ENCODE results near the gene KIF5A.
"Not testable (repeated sequence)": the region's sequence is repeated elsewhere in the genome, so short reads cannot be mapped to it uniquely, and the experiment has no call there.

The KIF5A gene

DNA sequence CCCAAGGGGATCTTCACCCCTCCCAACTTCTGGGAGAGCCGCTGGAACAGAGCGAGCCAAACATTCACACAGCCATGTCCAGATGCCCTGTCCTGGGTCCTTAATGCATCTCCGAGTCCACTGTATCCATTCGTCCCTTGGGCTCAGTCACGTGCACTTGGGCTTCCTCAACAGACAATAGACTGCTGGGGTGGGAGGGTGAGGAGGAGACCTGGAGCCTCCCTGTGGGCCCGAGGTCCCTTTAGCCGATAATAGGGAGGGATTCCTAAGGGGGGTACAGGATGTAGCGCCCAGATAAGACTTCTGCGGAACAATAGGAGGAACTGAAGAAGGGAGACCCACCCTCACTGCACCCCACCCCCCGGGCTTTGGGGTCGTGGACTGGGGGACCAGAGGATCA, 68.1 kb downstream of the KIF5A start:
- in situ Hi-C loops (cut with MboI; ENCODE audit: low sequenced_read_pairs): no loop called here

DNA sequence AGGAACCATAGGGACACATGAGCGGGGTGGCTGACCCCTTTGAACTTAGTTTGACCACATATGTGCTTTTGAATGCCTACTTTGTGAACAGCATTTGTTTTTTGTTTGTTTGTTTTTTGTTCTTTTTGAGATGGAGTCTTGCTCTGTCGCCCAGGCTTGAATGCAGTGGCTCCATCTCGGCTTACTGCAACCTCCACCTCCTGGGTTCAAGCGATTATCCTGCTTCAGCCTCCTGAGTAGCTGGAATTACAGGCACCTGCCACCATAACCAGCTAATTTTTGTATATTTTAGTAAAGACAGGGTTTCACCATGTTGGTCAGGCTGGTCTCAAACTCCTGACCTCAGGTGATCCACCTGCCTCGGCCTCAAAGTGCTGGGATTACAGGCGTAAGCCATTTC, 68.6 kb downstream of the KIF5A start:
- in situ Hi-C loops (cut with MboI; ENCODE audit: low sequenced_read_pairs): not testable (repeated sequence)

DNA sequence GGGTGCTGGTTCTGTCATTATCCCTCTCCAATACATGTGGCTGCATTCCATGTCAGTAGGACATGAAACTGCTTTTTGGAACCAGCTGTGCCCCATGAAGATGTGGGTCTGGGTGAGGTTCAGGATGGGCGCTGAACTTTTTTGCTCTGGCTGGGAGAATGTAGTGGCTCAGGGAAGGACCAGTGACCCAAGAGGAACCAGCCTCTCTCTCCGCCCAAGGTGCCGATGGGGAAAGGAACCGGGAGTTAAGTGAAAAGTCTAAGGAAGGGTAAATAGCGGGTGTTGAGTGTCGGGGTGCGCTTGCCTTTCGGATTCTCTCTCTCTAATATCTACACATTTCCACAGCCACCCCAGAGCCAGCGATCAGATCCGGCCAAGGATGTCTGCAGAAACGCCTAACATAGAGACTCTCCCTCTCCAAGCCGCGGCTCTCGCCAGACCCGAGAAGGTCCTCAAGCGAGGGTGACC, 69.2 kb downstream of the KIF5A start:
- in situ Hi-C loops (cut with MboI; ENCODE audit: low sequenced_read_pairs): no loop called here

DNA sequence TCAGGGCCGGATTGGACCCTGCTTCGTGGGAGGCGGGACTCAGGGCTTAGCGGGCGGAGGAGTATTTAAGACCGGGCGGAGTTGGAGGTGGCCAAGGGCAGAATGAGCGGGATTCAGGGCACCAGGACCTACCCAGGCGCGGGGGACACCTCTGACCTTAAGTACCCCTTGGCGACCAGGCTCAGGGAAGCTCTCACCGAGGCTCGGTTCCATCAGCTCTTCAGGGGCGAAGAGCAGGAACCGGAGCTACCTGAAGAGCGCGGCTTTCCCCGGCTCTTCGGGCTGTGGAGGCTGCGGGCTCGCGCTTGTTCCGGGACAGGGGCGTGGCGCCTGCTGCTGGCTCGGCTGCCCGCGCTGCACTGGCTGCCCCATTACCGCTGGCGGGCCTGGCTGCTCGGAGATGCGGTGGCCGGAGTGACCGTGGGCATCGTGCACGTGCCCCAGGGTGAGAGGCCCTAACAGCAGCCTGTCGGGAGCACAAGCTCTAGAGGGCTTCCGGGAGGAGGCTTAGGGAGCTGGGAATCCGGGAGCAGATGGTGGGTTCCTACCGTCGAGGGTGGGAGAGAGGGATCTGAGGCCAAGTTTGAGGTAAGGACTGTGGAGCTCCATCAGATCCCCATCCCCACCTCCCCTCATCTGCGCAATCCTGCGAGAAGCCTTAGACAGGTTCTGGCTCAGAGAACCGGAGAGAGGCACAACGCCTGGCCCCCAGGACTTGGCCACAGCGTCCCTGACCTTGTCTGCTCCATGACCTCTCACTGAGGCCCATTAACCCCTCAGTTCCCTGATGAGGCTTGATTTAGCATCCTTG, 69.8 kb downstream of the KIF5A start:
- in situ Hi-C loops (cut with MboI; ENCODE audit: low sequenced_read_pairs): no loop called here

DNA sequence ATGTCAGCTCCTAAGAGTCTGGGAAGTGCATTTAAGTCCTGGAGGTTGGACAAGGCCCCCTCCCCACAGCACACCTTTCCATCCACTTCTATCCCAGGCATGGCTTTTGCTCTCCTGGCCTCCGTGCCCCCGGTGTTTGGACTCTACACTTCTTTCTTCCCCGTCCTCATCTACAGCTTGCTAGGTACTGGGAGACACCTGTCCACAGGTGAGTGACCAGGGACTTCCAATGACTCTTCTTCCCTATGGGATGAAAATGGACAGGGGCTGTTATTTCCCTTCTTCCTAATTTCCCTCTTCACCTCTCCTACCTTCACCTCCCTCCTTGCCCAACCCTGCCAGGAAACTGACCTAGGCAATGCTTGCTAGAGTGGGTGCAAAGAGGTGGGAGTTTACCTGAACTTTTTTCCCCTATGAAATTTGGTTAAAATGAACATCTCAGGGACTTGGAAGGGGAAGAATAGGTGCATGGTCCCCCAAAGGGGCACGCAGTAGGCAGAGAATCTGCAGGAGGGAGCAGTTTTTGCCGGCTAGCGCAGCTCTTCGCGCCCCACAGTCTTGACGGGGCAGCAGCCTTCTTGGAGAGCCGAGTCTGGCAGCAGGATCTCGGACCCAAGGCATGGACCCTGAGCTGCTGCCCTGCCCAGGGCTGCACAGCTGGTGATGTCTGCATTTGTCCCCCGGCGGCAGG, 70.5 kb downstream of the KIF5A start:
- in situ Hi-C loops (cut with MboI; ENCODE audit: low sequenced_read_pairs): no loop called here

DNA sequence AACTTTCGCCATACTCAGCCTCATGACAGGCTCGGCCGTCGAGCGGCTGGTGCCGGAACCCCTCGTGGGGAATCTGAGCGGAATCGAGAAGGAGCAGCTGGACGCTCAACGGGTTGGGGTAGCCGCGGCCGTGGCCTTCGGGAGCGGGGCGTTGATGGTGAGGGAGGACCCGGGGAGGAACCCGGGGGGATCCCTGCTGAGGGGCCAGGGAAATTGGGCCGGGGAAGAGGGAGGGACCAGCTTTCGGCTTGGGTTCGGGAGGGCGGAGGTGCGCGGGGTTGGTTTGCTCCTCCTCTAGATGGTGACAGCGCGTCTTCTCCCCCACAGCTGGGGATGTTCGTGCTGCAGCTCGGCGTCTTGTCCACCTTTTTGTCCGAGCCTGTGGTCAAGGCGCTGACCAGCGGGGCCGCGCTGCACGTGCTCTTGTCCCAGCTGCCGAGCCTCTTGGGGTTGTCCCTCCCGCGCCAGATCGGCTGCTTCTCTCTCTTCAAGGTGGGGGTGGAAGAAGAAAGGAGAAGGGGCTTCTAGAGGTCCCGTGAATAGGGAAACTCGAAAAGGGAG, 71.2 kb downstream of the KIF5A start:
- in situ Hi-C loops (cut with MboI; ENCODE audit: low sequenced_read_pairs): no loop called here

DNA sequence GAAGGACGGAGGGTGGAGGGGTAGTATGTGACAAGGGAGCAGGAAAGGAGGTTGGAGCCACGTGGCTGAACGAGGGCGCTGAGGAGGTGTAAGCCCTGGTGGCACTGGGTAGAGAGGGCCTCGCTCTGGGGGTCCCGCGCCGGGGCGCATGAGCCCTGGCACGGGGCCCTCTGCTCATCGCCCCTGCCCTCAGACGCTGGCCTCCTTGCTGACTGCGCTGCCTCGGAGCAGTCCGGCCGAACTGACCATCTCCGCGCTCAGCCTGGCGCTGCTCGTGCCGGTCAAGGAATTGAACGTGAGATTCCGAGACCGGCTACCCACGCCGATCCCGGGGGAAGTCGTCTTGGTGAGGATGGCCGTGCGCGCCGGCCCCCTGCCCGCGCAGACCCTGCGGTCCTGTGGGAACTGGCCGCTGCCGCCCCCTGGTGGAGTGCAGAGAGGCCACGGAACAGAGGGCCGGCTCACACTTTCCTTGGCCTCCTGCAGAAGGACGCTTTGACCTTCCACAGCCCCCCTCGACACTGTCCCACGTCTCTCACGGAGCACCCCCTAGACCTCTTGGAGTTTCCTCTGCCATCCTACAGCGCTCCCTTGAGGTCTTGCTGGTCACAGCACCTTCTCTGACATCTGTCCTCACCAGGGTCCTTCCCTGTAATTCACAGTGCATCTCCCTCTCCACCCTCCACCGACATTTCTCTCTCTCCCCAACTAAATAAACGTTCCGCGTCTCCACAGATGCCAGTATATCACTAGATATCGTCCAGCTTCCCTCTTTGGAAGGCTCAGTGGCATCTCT, 71.9 kb downstream of the KIF5A start:
- in situ Hi-C loops (cut with MboI; ENCODE audit: low sequenced_read_pairs): no loop called here

DNA sequence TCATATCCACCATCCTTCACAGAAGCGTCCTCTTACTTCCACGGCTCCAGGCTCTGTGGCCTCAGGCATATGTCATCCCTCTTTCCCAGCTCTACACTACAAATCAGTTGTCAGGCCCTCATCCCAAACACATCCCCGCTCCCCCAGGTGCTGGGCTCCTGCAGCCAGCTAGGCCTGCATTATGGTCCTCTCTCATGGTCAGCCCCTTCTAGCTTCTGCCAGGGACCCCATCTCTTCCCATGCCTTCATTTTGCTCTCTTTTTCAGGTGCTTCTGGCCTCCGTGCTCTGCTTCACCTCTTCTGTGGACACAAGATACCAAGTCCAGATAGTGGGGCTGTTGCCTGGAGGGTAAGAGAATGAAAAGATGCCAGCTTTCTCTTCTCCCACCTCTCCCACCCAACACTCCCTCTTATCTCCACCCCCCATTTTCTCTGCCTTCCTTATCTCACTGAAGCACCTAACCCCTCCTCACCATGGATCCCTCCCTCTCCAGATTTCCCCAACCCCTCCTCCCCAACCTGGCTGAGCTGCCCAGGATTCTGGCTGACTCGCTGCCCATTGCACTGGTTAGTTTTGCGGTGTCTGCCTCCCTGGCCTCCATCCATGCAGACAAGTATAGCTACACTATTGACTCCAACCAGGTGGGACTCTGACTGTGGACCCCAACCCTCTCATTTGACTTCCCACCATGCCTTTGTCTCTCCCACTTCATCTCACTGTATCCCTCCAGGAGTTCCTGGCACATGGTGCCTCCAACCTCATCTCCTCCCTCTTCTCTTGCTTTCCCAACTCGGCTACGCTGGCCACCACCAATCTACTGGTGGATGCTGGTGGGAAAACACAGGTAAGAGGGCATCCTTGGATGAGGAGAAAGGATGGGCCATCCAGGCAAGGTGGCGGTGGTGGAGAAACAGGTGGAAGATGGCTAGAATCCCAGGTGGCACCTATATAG, 72.7 kb downstream of the KIF5A start:
- in situ Hi-C loops (cut with MboI; ENCODE audit: low sequenced_read_pairs): no loop called here

DNA sequence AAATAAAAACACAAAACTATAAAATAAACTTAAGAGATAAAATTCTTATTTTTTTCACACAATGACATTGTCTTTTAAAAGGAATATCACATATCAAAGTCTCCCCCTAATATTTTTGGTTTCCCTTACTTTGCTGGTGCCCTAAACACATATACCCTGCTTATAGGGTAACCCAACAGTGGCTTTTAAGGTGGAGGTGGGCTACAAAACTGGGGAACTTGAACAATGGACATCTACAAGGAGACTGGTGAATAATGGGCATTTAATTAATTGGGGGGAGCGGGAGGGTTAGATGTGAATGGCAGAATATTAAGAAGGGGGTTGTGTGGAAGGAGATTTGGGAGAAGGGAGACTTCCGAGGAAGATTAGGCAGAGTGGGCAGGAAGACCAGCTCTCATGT, 73.5 kb downstream of the KIF5A start:
- in situ Hi-C loops (cut with MboI; ENCODE audit: low sequenced_read_pairs): no loop called here

DNA sequence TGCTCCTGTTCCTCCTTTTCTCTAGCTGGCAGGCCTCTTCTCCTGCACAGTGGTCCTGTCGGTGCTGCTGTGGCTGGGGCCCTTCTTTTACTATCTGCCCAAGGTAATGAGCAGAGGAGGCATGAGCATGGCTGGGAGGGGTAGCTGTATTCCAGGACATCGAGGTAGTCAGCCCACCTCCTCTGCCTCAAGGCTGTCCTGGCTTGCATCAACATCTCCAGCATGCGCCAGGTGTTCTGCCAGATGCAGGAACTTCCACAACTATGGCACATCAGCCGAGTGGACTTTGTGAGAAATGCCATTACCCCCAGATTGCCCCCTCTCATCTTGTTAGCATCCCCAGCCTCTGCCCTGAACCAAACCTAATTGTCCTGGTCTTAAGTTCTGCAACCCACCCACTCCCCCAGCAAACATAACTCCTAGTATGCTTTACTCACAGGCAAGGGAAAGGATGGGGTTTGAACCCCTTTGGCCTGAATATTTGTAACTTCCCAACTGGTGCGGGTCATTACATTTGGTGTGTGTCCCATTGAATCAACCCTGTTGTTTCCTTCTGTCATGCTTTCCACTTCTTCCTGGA, 74.1 kb downstream of the KIF5A start:
- in situ Hi-C loops (cut with MboI; ENCODE audit: low sequenced_read_pairs): no loop called here

DNA sequence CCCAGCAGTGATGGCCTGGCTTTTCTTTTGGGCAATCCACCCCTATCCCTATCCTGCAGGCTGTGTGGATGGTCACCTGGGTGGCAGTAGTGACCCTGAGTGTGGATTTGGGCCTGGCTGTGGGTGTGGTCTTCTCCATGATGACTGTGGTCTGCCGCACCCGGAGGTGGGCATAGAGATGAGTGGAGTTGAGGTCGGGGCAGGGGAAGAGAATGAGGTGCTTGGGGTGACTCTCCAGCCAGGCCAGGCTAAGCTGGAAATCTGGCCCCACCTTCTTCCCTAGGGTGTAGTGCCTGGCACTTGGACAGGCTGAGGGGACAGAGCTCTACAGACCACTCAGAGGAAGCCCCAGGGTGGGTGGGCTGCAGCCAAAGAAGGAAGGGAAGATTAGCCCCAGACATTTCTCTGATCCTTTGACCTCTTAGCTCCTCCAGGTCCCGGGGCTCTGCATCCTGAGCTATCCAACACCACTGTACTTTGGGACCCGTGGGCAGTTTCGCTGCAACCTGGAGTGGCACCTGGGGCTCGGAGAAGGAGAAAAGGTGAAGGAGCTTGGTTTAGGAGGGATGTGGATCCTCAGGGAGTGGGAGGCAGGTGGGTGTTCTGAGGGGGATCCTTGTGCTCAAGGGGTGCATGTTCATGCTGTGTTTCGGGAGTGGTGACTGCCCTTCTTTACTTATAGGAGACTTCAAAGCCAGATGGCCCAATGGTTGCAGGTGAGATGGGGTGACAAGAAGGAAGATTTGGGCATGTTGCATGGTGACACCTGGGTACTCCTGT, 74.8 kb downstream of the KIF5A start:
- in situ Hi-C loops (cut with MboI; ENCODE audit: low sequenced_read_pairs): no loop called here

DNA sequence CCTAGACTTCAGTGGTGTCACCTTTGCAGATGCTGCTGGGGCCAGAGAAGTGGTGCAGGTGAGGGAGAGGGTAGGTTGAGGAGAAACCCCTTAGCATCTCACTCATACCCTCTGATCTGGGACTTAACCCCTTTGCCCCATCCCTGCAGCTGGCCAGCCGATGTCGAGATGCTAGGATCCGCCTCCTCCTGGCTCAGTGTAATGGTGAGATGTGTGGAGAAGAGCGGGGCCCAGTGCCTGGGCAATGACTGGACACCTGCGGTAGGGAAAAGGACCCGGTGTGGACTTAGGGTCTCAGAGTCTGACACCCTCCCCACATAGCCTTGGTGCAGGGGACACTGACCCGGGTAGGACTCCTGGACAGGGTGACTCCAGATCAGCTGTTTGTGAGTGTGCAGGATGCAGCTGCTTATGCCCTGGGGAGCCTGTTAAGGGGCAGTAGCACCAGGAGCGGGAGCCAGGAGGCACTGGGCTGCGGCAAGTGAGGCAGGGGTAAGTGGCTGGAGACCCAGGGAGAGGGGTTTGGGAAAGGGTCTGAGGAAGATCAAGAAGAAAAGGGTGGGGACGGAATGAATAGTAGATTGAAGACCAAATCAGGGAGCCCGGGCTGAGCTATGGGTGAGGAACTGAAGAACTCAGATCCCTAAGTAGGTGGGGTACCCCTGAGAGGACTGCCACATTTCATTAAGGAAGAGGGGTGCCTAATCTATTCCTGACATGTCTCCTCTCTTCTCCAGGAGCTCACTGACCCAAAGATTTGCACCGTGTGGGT, 75.6 kb downstream of the KIF5A start:
- in situ Hi-C loops (cut with MboI; ENCODE audit: low sequenced_read_pairs): no loop called here

DNA sequence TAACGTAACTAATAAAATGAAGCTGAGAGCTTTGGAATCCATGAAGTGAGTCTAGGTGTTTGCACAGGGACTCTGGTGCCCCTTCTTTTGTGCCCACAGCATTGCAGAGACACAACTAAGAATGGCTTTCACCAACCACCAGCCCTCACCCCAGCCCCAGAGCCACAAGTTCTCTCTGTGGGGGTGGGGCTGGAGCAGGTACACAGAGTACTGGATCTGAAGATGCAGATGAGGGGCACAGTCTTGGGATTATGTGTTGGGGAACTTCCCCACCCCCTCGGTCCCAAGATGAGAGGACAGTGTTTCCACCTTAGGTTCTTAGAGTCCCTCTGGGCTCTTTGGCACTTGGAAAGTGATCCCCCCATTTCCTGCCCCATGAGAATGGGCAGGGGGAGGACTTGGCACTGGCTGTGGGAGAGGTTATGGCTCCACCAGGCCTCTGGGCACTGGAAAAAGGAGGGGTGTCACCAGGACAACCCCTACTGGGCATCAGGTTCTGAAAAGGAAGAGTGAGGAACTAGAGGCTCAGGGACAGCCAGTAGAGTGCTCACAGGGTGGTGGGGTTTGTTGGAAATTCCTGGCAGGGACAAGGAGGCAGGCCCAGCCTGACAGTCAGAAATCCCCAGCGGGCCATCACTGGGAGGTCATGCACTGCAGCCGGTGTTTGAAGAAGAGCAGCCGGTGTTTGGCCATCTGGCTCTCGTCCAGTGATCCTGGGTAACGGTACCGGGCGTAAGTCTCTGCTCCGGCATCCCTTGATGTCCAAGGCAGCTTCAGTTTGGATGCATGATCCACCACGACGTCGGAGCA, 76.5 kb downstream of the KIF5A start:
- in situ Hi-C loops (cut with MboI; ENCODE audit: low sequenced_read_pairs): no loop called here

DNA sequence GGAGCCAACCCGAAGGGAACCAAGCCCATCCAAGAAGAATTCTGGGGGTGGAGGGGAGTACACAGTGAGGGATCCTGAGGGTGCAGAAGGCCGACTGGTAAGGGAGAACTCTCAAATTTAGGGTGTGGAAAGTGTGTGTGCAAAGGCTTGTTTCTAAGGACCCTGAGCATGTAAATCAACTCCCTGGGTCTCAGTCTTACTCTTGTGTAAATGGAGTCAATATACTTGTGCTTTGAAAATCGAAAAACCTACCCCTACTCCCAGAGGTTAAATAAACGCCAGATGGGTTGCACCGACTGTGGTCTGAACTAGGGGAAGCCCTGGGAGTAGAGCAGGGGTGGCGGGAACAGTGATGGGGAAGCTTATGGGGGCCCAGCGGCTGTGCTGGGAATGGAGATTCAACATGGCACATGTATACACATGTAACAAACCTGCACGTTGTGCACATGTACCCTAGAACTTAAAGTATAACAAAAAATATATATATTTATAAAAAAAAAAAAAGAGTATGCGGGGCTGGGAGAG, 77.1 kb downstream of the KIF5A start:
- in situ Hi-C loops (cut with MboI; ENCODE audit: low sequenced_read_pairs): no loop called here

DNA sequence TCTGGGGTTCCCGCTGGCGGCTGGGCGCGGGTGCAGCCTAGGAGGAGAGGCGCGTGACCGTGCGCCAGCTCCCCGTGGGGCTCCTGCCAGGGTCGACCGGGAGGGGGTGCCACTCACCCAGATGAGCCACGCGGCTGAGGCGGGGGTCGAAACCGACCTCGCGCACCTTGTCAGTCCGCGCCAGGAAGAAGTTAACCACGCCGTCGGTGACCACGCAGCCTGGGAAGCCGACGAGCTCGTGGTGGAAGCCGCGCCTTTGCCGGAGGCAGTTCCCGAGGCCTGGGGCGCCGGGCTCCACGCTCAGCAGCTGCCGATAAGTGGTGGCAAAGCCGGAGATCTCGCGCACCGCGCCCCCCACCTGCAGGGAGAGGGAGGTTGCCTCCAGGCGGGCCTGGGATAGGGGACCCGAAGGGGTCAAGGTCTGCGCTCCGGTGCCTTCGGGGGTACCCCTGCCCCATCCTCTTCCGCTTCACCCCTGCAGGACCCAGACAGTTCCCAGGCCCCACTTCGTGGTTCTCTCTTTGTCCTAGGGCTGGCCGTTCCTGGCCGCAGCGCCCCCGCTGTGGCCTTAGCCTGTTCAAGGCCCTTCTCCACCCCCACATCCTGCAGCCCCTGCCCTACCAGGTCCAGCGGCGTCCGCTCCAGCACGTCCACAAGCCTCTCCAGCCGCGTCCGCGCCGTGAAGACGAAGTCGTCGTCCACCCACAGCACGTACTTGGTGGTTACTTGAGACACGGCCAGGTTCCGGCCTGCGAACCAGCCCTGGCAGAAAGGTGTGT, 77.8 kb downstream of the KIF5A start:
- in situ Hi-C loops (cut with MboI; ENCODE audit: low sequenced_read_pairs): no loop called here
